Measurements from ENCODE around the gene FAM162B.

The FAM162B gene

DNA sequence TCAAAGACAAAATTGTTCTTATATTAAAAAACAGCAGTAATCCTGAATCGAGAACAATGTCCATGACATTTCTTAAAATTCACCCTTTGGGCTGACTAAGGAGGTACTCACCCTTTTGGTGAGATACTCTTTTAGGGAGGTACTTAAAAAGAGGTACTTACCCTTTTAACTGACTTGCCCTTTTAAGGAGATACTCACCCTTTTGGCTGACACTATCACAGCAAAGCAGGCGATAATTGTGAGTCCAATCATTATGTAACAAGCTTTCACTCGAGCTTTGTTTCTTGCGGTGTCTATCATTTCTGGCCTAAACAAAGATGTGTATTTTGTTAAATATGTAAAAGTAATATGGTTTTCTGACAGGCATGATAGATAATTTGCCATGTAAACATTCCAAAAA, 3.7 kb downstream of the FAM162B start:
- TF ChIP-seq PPARA (CRISPR knock-in tag; IDR thresholded peaks at IDR 0.05; ENCODE audit: borderline replicate concordance) = no peak
- TF ChIP-seq TCF4 (CRISPR knock-in tag; IDR thresholded peaks at IDR 0.05; ENCODE audit: borderline replicate concordance) = no peak
- no peak for TF ChIP-seq ZNF565 (CRISPR knock-in tag; conservative IDR thresholded peaks at IDR 0.05; ENCODE audit: low read depth)
- no peak for TF ChIP-seq CSDC2 (CRISPR knock-in tag; IDR thresholded peaks at IDR 0.05)
- TF ChIP-seq, protein P1, sequence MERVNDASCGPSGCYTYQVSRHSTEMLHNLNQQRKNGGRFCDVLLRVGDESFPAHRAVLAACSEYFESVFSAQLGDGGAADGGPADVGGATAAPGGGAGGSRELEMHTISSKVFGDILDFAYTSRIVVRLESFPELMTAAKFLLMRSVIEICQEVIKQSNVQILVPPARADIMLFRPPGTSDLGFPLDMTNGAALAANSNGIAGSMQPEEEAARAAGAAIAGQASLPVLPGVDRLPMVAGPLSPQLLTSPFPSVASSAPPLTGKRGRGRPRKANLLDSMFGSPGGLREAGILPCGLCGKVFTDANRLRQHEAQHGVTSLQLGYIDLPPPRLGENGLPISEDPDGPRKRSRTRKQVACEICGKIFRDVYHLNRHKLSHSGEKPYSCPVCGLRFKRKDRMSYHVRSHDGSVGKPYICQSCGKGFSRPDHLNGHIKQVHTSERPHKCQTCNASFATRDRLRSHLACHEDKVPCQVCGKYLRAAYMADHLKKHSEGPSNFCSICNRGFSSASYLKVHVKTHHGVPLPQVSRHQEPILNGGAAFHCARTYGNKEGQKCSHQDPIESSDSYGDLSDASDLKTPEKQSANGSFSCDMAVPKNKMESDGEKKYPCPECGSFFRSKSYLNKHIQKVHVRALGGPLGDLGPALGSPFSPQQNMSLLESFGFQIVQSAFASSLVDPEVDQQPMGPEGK (CRISPR knock-in tag; IDR thresholded peaks at IDR 0.05; ENCODE audit: borderline replicate concordance) = no peak
- no peak for TF ChIP-seq TOX (CRISPR knock-in tag; IDR thresholded peaks at IDR 0.05; ENCODE audit: borderline replicate concordance)
- TF ChIP-seq OSR1 (CRISPR knock-in tag; IDR thresholded peaks at IDR 0.05) = no peak
- no peak for TF ChIP-seq ESRRG (CRISPR knock-in tag; IDR thresholded peaks at IDR 0.05)
- TF ChIP-seq, protein P2, sequence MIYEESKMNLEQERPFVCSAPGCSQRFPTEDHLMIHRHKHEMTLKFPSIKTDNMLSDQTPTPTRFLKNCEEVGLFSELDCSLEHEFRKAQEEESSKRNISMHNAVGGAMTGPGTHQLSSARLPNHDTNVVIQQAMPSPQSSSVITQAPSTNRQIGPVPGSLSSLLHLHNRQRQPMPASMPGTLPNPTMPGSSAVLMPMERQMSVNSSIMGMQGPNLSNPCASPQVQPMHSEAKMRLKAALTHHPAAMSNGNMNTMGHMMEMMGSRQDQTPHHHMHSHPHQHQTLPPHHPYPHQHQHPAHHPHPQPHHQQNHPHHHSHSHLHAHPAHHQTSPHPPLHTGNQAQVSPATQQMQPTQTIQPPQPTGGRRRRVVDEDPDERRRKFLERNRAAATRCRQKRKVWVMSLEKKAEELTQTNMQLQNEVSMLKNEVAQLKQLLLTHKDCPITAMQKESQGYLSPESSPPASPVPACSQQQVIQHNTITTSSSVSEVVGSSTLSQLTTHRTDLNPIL (CRISPR knock-in tag; IDR thresholded peaks at IDR 0.05; ENCODE audit: low read depth) = no peak
- no peak for TF ChIP-seq SNAI2 (CRISPR knock-in tag; IDR thresholded peaks at IDR 0.05)
- no peak for TF ChIP-seq POU6F1 (CRISPR knock-in tag; IDR thresholded peaks at IDR 0.05; ENCODE audit: borderline replicate concordance, low read depth)
- TF ChIP-seq ZNF70 (CRISPR knock-in tag; IDR thresholded peaks at IDR 0.05) = no peak
- TF ChIP-seq, protein P3, sequence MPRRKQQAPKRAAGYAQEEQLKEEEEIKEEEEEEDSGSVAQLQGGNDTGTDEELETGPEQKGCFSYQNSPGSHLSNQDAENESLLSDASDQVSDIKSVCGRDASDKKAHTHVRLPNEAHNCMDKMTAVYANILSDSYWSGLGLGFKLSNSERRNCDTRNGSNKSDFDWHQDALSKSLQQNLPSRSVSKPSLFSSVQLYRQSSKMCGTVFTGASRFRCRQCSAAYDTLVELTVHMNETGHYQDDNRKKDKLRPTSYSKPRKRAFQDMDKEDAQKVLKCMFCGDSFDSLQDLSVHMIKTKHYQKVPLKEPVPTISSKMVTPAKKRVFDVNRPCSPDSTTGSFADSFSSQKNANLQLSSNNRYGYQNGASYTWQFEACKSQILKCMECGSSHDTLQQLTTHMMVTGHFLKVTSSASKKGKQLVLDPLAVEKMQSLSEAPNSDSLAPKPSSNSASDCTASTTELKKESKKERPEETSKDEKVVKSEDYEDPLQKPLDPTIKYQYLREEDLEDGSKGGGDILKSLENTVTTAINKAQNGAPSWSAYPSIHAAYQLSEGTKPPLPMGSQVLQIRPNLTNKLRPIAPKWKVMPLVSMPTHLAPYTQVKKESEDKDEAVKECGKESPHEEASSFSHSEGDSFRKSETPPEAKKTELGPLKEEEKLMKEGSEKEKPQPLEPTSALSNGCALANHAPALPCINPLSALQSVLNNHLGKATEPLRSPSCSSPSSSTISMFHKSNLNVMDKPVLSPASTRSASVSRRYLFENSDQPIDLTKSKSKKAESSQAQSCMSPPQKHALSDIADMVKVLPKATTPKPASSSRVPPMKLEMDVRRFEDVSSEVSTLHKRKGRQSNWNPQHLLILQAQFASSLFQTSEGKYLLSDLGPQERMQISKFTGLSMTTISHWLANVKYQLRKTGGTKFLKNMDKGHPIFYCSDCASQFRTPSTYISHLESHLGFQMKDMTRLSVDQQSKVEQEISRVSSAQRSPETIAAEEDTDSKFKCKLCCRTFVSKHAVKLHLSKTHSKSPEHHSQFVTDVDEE (CRISPR knock-in tag; IDR thresholded peaks at IDR 0.05) = no peak
- no peak for TF ChIP-seq ZC3H10 (CRISPR knock-in tag; IDR thresholded peaks at IDR 0.05)
- TF ChIP-seq ZFP30 (CRISPR knock-in tag; IDR thresholded peaks at IDR 0.05) = no peak
- TF ChIP-seq ISL1 (CRISPR knock-in tag; IDR thresholded peaks at IDR 0.05) = no peak
- TF ChIP-seq BACH2 (CRISPR knock-in tag; IDR thresholded peaks at IDR 0.05; ENCODE audit: borderline replicate concordance) = no peak
- no peak for TF ChIP-seq ZNF8 (CRISPR knock-in tag; IDR thresholded peaks at IDR 0.05)
- TF ChIP-seq ZFP3 (CRISPR knock-in tag; IDR thresholded peaks at IDR 0.05) = no peak
- no peak for ATAC-seq

DNA sequence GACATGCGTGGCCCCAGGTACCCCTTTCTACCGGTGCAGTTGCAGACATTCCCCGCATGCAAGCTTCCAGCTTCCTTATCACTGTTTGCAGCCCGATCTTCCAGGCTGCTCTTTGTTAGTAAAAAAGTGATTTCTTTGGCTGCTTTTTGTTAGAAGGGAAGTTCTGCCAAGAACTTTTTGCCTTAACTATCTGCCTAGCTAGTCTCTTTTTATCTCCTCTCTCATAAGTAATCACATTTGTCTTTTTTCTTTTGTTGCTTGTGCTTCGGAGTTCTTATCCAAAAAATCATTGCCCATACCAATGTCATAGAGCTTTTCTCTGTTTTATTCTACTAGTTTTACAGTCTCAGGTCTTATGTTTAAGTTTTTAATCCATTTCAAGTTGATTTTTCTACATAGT, 20.3 kb downstream of the FAM162B start:
- TF ChIP-seq TOX (CRISPR knock-in tag; IDR thresholded peaks at IDR 0.05; ENCODE audit: borderline replicate concordance) (no peak), ESRRG (CRISPR knock-in tag; IDR thresholded peaks at IDR 0.05) (no peak), BACH2 (CRISPR knock-in tag; IDR thresholded peaks at IDR 0.05; ENCODE audit: borderline replicate concordance) (no peak), GLIS3 (CRISPR knock-in tag; IDR thresholded peaks at IDR 0.05) (no peak), ZNF70 (CRISPR knock-in tag; IDR thresholded peaks at IDR 0.05) (no peak), ARNTL (CRISPR knock-in tag; IDR thresholded peaks at IDR 0.05; ENCODE audit: borderline replicate concordance, low read depth) (no peak)
- no peak for ATAC-seq

DNA sequence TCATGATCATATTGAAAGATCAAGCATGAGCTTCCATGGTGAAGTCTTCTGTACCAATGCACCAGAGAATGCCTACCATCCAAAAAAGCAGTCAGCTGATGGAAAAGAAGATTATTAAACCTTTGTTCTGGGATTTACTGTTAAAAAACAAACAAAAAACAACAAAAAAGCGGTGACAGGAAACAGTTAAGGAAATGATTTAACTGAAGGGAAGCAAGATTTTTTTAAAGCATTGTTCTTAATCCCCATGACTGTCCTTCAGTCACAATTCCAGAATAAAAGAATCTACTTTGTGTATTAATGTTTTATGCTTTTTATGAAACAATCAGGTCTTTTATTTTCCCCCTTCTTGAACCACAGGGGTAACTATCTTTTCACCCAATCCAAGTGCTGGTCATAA, 23.9 kb downstream of the FAM162B start:
- no peak for ATAC-seq

More for the DNA sequence above, 23.9 kb downstream of the FAM162B start:
- no peak for TF ChIP-seq ZNF565 (CRISPR knock-in tag; conservative IDR thresholded peaks at IDR 0.05; ENCODE audit: low read depth)
- TF ChIP-seq ZNF70 (CRISPR knock-in tag; IDR thresholded peaks at IDR 0.05) = no peak
- TF ChIP-seq, protein P2 (CRISPR knock-in tag; IDR thresholded peaks at IDR 0.05; ENCODE audit: low read depth) = no peak
- no peak for TF ChIP-seq ZFP3 (CRISPR knock-in tag; IDR thresholded peaks at IDR 0.05)
- TF ChIP-seq ZC3H10 (CRISPR knock-in tag; IDR thresholded peaks at IDR 0.05) = no peak
- no peak for TF ChIP-seq PPARA (CRISPR knock-in tag; IDR thresholded peaks at IDR 0.05; ENCODE audit: borderline replicate concordance)
- no peak for TF ChIP-seq GLIS3 (CRISPR knock-in tag; IDR thresholded peaks at IDR 0.05)
- TF ChIP-seq BACH2 (CRISPR knock-in tag; IDR thresholded peaks at IDR 0.05; ENCODE audit: borderline replicate concordance) = no peak

All from SK-N-SH treated with all-trans-retinoic acid at 6 μM for 48 hours (cell line).